HG02571 (cell line): ENCODE data around the gene MAN2A2.
"Not testable (repeated sequence)": the region's sequence is repeated elsewhere in the genome, so short reads cannot be mapped to it uniquely, and the experiment has no call there.

ENCODE experiments used
- ATAC-seq: cut with Tn5 transposase; IDR thresholded peaks from one replicate; pipeline ENCODE4 v1.9.1; 2021; ENCODE audit warnings: mild to moderate bottlenecking, moderate library complexity; ENCODE audit not compliant: unreplicated experiment

Gene MAN2A2

DNA sequence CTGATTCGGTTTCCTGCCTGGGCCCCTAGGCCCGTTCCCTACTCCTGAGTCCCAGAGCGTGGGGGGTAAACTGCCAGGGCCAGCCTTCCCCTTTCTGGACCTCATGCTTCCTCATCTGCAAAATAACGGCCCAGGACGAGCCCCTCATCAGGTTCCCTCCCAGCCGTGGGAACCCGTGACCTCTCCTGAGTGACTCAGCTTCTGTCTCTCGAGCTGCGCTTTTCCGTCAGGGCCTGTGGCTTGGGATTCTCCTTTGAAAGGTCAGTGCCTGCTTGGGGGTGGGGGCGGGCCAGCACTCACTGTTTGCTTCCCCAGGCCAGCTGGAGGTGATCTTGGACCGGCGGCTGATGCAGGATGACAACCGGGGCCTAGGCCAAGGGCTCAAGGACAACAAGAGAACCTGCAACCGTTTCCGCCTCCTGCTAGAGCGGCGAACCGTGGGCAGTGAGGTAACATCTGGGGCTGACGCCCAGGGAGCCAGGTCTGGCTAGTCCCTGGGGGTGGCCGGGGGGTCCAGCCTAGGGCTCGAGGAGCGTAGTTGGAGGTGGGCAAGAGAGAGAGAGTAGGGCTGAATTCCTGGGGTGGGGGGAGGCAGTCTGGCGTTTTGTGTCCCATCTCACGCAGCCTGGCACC is 12.8 kb downstream of the MAN2A2 start:
- ATAC-seq, result no peak

DNA sequence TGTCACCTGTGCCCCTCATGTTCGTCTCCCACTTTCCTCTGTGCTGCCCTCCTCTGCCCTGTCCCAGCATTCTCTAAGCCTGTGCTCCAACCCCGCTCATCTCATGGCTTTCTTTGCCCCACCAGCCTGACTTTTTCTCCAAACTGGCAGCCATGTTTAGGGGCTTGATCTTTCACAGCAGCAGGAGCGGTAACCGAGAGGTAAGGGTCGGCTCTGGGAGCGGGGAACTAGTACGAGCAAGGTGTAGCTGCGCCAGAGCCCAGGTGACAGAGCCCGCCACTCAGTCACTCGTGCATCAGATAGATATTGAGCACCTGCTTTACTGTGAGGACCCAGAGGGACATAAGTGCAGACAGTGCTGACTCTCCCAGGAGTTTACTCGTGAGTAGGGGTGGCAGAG is 13.4 kb downstream of the MAN2A2 start:
- no peak for ATAC-seq

DNA sequence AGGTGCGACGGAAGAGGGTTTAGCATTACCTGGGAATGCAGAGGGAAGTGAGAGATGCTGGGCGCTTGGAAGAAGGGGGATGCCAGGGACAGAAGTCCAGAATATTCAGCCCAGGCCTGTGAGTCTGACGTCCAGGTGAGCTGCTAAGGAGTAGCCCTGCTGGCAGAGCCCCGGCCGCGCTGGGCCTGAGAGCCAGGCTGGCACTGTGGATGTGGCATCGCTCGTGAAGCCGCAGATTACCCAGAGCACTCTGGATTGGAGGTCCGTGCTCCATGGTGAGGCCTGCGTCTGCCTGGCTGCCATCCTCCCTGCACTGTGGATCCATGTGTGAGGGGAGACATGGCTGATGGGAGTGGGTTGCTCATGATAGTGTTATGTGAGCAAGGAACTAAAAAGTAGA is 14.5 kb downstream of the MAN2A2 start:
- ATAC-seq, result no peak

DNA sequence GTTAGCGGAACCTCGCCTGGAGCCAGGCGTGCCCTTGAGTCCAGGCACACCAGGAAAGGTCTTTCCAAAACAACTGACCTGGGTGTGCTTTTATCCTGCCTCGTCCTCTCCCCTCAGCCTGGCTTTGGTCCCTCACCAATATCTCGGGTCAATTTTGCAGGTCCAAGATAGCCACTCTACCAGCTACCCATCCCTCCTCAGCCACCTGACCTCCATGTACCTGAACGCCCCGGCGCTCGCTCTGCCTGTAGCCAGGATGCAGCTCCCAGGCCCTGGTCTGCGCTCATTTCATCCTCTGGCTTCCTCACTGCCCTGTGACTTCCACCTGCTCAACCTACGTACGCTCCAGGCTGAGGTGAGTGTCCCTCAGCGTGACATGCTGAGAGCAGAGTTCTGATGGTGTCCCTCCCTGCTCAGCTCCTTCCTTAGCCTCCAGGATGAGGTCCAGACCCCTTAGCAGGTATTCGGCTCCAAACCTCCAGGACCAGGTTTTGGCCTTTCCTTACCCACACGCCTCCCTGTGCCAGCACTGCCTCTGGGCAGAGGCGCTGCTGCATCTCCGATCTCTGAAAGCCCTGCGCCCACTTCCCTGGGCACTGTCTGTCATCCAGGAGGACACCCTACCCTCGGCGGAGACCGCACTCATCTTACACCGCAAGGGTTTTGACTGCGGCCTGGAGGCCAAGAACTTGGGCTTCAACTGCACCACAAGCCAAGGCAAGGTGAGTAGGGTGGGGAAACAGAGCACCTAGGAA is 15.1 kb downstream of the MAN2A2 start:
- ATAC-seq, result no peak

DNA sequence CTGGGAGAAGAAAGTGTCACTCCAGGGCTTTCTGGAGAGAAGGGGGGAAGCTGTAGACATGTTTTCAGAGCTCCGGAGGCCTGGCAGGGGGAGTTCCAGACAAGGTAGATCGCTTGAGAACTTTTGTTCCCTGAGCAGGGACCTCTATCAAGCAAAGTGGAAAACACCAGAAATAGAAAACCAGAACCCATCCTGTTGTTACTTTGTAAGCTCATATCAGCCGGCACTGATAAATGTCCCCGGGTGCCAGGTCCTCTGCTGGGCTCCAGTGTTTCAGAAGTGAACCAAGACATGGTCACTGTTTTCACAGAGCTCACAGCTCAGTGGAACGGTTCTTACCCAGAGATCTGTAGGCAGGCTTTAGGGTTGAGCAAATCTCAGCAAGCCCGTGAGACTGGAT is 15.7 kb downstream of the MAN2A2 start:
- ATAC-seq, result no peak

DNA sequence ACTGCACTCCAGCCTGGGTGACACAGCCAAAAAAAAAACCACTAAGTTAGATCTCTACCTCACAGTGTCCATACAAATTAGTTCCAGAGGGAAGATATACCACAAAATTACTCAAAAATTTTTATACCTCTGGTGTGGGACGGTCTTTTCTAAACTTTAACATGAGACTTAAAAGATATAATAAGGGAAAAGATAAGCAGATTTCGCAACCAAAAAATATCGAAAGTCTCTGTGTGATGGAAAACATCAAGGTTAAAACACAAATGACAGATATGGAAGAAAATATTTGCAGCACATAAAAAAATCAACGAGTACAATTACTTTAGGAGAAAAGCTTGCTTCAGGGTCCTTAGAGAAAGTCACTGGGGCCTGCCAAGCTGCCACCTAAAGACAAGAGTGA is 18.8 kb downstream of the MAN2A2 start:
- no peak for ATAC-seq

DNA sequence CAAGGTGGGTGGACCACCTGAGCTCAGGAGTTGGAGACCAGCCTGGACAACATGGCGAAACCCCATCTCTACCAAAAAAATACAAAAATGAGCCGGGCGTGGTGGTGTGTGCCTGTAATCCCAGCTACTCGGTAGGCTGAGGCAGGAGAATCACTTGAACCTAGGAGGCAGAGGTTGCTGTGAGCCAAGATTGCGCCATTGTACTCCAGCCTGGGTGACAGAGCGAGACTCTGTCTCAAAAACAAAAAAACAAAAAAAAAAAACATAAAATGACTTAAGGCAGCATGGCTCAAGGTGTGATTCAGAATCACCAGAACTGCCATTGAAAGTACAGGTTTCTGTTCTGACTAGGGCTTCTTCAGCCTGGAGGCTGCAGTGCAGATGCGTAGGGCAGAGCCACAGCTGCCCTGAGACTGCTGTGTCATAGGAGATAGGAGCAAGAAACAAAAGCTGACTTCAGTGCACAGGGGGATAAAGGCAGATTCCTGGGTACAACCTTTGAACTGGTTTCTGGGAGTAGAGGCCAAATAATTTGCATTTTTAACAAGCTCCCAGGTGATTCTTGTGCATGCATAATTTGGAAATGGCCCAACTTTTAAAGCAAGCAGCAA is 19.7 kb downstream of the MAN2A2 start:
- peak; percentile 86 for ATAC-seq

DNA sequence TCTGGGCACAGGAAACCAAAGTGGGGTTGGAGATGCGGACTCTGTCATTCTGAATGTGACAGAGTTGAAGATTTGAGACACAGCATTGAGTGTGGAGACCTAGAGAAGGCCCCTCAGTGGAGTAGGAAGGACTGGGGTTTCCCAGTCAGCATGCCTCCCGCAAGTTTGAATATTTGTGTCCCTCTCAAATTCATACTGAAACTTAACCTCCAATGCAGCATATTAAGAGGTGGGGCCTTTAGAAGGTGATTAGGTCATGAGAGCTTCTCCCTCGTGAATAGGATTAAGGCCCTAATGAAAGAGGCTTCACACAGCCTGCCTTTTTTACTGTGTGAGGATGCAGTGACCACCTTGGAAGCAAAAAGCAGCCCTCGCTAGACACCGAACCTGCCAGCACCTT is 21.3 kb downstream of the MAN2A2 start:
- ATAC-seq, result peak; percentile 63

DNA sequence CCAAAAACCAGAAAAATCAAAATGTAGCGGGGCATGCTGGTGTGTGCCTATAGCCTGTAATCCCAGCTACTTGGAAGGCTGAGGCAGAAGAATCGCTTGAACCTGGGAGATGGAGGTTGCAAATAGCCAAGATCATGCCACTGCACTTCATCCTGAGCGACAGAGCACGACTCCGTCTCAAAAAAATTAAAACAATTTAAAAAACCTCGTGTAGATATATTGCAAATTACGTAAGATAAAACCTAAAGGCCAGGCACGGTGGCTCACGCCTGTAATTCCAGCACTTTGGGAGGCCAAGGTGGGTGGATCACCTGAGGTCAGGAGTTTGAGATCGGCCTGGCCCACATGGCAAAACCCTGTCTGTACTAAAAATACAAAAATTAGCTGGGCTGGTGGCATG is 23.7 kb downstream of the MAN2A2 start:
- not testable (repeated sequence) for ATAC-seq

DNA sequence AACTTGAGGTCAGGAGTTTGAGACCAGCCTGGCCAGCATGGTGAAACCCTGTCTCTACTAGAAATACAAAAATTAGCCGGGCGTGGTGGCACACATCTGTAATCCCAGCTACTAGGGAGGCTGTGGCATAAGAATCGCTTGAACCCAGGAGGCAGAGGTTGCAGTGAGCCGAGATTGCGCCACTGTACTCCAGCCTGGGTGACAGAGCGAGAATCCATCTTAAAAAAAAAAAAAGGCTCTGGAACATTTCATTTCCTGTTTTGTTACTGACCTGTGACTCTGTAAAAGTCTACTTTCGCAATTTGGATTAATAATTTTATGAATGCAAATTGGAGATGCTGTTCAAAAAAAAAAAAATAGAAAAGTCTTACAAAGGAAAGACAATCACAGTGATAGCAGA is 25.0 kb downstream of the MAN2A2 start:
- ATAC-seq, result not testable (repeated sequence)

DNA sequence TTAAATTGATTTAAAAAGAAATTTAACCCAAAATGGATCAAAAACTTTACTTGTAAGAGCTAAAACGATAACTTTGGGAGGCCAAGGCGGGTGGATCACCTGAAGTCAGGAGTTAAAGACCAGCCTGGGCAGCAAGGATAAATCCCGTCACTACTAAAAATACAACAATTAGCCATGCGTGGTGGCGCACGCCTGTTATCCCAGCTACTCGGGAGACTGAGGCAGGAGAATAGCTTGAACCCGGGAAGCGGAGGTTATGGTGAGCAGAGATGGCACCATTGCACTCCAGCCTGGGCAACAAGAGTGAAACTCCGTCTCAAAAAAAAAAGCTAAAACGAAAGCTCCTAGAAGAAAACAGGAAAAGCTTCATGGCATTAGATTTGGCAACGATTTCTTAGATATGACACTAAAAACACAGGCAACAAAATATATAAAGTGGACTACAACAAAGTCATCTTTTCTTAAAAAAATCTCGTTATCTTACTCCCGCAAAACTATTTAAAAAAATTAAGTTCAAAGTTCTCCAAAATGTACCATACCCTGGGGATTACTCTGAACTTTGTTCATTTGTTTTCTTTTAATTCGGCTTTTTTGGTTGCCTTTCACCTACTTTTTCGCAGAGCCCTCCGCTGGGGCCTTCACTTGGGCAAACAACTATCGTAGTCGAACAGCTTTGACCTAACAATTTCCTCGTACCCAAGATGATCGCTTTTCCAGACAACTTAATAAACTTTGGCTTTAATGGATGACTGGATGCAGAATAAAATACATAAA is 26.3 kb downstream of the MAN2A2 start:
- no peak for ATAC-seq

DNA sequence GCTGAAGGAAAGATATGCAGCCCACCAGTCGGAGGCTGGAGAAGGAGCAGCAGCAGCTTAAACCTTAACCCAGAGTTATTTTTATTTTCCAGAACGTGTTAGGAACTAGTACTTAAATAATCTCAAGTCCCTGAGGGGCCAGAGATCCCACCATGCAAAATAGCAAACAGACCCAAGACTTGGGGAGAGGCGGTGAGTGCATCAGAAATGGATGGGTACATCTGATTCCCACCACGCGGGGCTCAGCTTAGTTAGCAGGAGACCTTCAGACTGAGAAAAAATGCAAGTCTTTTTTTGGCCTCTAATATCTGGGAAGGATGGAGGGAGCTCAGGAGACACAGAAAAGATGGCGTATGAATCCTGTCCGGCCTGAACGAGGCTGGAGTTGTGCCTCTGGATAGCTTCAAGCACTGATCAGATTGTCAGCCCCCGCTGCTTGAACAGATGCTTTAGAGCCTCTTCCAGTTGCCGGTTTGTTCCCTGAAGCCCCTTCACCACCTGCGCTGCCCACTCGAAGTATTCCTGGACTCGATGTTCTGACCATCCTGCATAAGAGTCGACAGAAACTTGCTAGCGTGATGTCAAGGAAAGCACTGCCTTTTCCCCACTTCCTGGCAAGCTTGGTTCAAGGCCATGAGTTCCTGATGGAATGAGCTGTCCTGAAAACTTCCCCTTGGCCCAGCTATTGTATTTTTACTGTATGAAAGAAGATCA is 27.9 kb downstream of the MAN2A2 start:
- no peak for ATAC-seq

DNA sequence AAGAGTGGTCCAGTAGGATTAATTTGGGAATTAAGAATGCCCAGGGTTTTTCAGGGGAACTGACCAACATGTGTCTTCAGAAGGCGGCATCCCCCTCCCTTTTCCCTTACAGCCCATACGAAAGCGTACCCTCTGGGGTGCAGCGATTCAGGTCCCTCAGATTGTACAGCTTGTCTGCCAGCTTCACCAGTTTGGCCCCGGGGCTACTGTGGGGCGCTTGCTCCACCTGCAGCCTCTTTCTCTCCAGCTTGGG is 28.4 kb downstream of the MAN2A2 start:
- no peak for ATAC-seq

DNA sequence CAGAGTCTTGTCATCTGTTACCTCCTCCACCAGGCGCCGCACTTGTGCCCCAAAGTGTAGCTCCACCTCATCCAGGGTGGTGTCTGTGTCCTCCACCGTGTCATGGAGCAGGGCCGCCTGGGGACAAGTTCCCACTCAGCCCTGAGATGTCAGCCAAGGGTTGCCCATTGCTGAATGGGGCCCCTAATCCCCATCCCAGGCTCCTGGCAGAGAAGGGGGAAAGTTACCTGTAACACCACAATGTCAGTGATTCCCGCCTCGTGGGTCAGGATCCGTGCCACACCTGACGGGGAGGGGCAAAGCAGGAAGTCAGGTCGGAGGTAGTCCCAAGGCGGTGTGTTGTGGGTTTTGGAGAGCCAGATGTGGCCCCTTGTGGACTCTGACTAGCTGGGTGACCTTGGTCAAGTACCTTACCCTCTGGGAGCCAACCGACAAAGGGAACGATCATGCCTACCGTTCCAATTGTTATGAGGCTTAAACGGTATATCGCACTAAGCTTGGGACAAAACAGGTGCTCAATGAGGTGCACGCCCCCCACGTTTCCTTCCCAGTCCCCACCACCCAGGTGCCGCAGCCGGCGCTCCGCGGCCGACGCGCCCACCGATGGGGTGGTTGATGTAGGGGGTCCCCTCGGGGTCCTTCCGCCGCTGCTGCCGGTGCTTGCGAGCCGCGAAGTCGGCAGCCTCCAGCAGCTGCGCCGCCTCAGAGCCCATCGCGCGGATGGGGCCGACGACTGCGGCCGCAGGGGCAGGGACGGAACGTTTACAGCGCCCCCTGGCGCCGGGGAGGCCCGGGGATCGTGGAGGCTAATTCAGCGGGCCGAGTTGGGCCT is 28.9 kb downstream of the MAN2A2 start, which contains the start of gene HDDC3:
TSS of gene HDDC3 (minus strand) at position 722 of the 832 bp plus-strand sequence. CDS start at position 713, 9 bp downstream.
- peak; percentile 41 for ATAC-seq

DNA sequence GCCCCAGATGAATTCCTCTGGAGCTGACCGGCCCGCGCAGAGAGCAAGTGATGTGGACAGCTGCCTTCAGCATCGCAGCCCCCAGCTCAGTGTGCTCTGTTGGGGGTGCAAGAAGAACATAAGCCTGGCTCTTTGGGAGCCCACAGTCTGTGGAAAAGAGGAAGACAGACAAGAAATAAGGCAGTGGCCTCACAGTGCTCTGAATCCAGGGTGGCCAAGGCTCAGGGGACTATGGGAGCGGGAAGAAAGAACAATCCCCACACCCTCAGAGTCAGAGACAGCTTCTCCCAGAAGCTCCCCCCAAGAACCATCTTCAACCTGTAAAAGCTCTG is 29.5 kb downstream of the MAN2A2 start:
- no peak for ATAC-seq

DNA sequence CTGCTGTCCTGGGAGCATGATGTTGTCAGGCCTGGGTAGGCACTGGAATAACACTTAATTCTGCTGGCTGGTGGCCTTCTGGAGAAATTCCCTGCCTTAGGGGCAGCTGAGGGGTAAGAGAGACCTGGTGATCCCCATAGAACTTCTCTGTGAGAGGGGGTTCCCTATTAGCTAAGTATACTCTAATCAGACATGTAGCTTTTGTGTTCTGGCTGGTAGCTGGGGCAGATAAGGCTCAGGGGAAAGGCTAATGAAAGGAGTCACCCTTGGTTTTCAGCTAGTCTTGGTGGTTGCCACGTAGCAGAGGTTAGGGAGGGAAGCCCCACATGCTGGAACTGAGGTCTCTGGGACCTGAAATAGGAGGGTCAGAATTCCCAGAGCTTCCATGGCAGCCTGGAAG is 30.2 kb downstream of the MAN2A2 start:
- no peak for ATAC-seq

DNA sequence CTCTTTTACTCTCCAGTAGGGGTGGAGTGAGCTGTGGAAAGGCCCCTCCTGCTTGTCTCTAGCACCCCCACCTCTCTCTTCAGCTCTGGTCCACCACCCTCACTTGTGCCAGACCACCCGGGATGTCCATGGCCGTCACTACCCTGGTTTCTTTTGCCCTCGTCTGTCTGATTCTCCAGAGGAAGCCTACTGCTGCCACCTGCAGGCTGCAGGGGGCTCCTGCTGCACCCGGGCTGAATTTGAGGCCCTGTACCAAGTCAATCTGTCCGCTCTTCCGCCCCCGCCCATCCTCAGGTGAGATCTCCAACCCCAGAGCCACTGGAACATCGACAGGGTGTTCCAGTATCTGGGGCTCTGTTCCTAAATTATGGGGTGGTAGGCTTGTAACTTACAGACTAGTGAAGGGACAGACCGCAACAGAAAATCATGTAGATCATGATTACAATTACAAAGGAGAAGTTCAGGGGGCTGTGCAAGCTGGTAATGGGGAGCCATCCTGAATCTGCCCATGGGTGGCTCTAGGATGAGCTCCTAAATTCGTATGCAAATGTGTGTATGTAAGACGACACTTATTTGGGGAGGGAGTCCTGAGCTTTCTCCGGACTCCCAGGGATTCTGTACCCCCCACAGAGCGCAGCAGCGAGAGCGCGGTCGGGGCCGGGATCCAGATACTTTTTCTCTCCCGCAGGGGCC is 31.3 kb downstream of the MAN2A2 start:
- no peak for ATAC-seq

DNA sequence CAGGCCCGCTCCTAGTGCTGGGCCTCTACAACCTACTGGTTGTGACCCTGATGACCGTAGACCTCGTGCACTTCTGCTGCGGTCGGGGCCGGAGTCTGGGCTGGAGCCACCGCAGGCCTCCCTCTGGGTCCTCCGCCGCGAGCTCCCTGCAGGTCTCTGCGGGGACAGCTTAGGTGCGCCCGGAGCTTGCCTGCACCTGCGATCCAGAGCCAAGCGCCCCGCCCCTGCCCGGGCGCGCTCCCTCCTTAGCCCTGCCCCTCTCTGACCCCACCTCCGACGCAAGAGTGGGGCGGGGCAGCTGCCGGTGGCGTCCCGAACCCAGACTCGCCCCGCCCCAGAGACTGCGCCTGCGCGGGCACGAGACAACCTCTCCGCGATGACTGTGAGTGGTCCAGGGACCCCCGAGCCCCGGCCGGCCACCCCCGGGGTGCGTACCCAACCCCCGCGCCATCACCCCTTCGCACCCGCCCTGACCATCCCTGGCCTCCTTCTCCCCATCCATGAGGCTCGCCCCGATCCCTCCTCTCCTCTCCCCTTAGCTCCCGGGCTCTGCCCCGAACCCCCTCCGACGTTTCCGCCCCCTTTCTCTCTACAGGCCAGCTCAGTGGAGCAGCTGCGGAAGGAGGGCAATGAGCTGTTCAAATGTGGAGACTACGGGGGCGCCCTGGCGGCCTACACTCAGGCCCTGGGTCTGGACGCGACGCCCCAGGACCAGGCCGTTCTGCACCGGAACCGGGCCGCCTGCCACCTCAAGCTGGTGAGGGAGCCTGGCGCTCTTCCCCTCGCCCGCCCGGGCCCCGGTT is 32.0 kb downstream of the MAN2A2 start, which contains the start of gene UNC45A:
TSS of gene UNC45A (plus strand) at position 337 of the 803 bp plus-strand sequence. CDS start at position 377, 40 bp downstream.
- peak; percentile 58 for ATAC-seq

DNA sequence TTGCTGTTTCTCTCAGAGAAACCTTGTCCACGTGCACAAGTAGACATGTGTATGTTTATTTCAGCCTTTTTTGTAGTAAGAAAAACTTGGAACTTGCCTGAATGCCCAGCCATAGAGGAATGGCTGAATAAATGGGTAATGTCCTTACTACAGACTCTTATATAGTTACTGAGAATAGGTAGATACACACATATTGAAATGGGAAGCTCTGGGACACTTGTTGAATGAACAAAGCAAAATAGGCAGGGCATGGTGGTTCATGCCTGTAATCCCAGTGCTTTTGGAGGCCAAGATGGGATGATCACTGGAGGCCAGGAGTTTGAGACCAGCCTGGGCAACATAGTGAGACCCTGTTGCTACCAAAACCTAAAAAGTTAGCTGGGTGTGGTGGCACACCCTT is 33.7 kb downstream of the MAN2A2 start:
- ATAC-seq, result no peak
